Measurements from ENCODE around the gene METTL25. TPM values are rescaled to one million over a fixed set of nuclear protein-coding genes. Genes with fewer than 3 reads are reported as not detected.

METTL25 gene
- total RNA-seq, 5 donors from 2014 or later (not counting 1 experiment from before 2014, with no cell fraction given) = 14.5 to 19.7 (median 19.0) TPM

- POLR2A ChIA-PET = no interaction called here
- ATAC-seq (replicated peaks in 1 of 4) = no peak
- peaks cover 56% of the 10 kb centered on the region for H3K36me3 Mint-ChIP-seq
Measured at GRCh38 chr12:82461393-82461792, 103.1 kb downstream of the METTL25 start.

DNA sequence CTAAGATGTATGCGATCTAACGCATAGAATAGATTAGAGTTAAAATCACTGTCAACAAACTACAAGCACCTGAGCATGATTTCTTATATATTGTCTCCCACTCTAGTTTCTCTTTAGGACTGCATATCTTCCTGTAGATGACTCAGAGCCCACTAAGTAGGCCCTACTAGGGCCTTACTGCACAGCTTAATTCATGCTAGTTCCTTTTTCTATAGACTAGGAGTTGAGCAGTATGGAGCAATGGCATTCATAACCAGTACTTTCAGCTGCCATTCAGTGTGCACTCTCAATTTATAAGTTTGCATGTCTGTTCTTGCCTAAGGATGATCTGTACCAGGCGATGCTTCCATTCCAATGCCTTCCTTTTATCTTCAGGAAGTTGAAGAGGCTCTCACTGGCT, 103.5 kb downstream of the METTL25 start:
- Mint-ChIP-seq H3K4me3 (no peak overlapping the region), H3K27me3 (no peaks in the 10 kb centered on the region), H3K9me3 (no peaks in the 10 kb centered on the region), H3K4me1 (no peaks in the 10 kb centered on the region), H3K27ac (no peak overlapping the region), H3K36me3 (peaks cover 56% of the 10 kb centered on the region)
- Histone ChIP-seq H3K36me3 (ENCODE audit: control insufficient read depth in 2 of 2, extremely low read depth in 1 of 2, insufficient read depth in 1 of 2, low read length in 1 of 2) (no peaks in the 10 kb centered on the region), H3K27ac (ENCODE audit: low read length) (no peak overlapping the region), H3K27me3 (replicated peaks in 1 of 2; ENCODE audit: control insufficient read depth in 2 of 2, extremely low read depth in 1 of 2, insufficient read depth in 2 of 2, low read length in 1 of 2) (no peaks in the 10 kb centered on the region), H3K4me1 (ENCODE audit: control insufficient read depth in 1 of 2, extremely low read depth in 1 of 2, insufficient read depth in 2 of 2, low read length in 2 of 2) (no peaks in the 10 kb centered on the region), H3K9me3 (no peaks in the 10 kb centered on the region), H3K4me3 (ENCODE audit: control insufficient read depth in 1 of 2, extremely low read depth in 1 of 2, low read length in 1 of 2) (no peak overlapping the region)
- POLR2A ChIA-PET = no interaction called here
- DNase-seq (no peak), ATAC-seq (replicated peaks in 1 of 4) (no peak)
- CTCF ChIA-PET = no interaction called here
- no CpG with 5 or more reads among the region's 3 CpGs for WGBS (ENCODE audit: insufficient coverage)

More at GRCh38 chr12:82461393-82461792, 103.1 kb downstream of the METTL25 start:
- Histone ChIP-seq H3K27me3 (replicated peaks in 1 of 2; ENCODE audit: control insufficient read depth in 2 of 2, extremely low read depth in 1 of 2, insufficient read depth in 2 of 2, low read length in 1 of 2) (no peaks in the 10 kb centered on the region), H3K36me3 (ENCODE audit: control insufficient read depth in 2 of 2, extremely low read depth in 1 of 2, insufficient read depth in 1 of 2, low read length in 1 of 2) (no peaks in the 10 kb centered on the region), H3K9me3 (no peaks in the 10 kb centered on the region), H3K4me3 (ENCODE audit: control insufficient read depth in 1 of 2, extremely low read depth in 1 of 2, low read length in 1 of 2) (no peak overlapping the region), H3K27ac (ENCODE audit: low read length) (no peak overlapping the region), H3K4me1 (ENCODE audit: control insufficient read depth in 1 of 2, extremely low read depth in 1 of 2, insufficient read depth in 2 of 2, low read length in 2 of 2) (no peaks in the 10 kb centered on the region)
- CTCF ChIA-PET = no interaction called here
- WGBS (ENCODE audit: insufficient coverage) = no CpG with 5 or more reads among the region's 1 CpG
- Mint-ChIP-seq H3K27me3 (no peaks in the 10 kb centered on the region), H3K9me3 (no peaks in the 10 kb centered on the region), H3K4me3 (no peak overlapping the region), H3K27ac (no peak overlapping the region), H3K4me1 (no peaks in the 10 kb centered on the region)
- DNase-seq = no peak

DNA sequence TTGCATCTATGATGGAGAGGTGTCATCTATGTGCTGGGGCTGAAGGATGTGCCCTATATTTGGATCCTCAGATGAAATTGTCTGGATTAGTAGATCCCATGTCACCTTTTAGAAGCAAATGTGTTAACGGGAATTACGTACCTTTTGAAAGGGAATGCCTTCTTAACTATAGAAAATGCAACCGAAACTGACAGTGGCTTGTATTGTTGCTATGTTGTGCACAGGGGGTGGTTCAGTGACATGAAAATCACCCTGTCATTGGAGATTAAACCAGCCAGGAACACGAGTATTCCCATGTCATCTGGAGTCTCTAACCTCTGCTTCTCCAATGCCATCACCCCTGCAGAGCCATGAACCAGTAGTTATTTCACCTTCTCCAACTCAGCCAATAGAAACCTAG, 110.2 kb downstream of the METTL25 start:
- Histone ChIP-seq H3K4me1 (ENCODE audit: control insufficient read depth in 1 of 2, extremely low read depth in 1 of 2, insufficient read depth in 2 of 2, low read length in 2 of 2) (no peaks in the 10 kb centered on the region), H3K27me3 (replicated peaks in 1 of 2; ENCODE audit: control insufficient read depth in 2 of 2, extremely low read depth in 1 of 2, insufficient read depth in 2 of 2, low read length in 1 of 2) (no peaks in the 10 kb centered on the region), H3K36me3 (ENCODE audit: control insufficient read depth in 2 of 2, extremely low read depth in 1 of 2, insufficient read depth in 1 of 2, low read length in 1 of 2) (peaks cover 0 to 6% of the 10 kb centered on the region in 2 donors), H3K4me3 (ENCODE audit: control insufficient read depth in 1 of 2, extremely low read depth in 1 of 2, low read length in 1 of 2) (no peak overlapping the region), H3K27ac (ENCODE audit: low read length) (no peak overlapping the region), H3K9me3 (no peaks in the 10 kb centered on the region)
- WGBS (ENCODE audit: insufficient coverage) = 73% methylated on average over 3 of the region's 4 CpGs
- H3K36me3 Mint-ChIP-seq = peaks cover 83% of the 10 kb centered on the region
- H3K27me3 Mint-ChIP-seq = no peaks in the 10 kb centered on the region
- no peak for DNase-seq
- CTCF ChIA-PET = no interaction called here
- POLR2A ChIA-PET = no interaction called here
- H3K27ac Mint-ChIP-seq = no peak overlapping the region
- no peak overlapping the region for H3K4me3 Mint-ChIP-seq
- H3K9me3 Mint-ChIP-seq = peaks cover 16 to 30% (median 18%) of the 10 kb centered on the region in 3 donors
- H3K4me1 Mint-ChIP-seq = no peaks in the 10 kb centered on the region
- no peak for ATAC-seq (replicated peaks in 1 of 4)

GRCh38 chr12:82470906-82471512, 112.7 kb downstream of the METTL25 start:
- Histone ChIP-seq H3K36me3 (ENCODE audit: control insufficient read depth in 2 of 2, extremely low read depth in 1 of 2, insufficient read depth in 1 of 2, low read length in 1 of 2) (peaks cover 0 to 10% of the 10 kb centered on the region in 2 donors), H3K4me3 (ENCODE audit: control insufficient read depth in 1 of 2, extremely low read depth in 1 of 2, low read length in 1 of 2) (no peak overlapping the region), H3K27me3 (replicated peaks in 1 of 2; ENCODE audit: control insufficient read depth in 2 of 2, extremely low read depth in 1 of 2, insufficient read depth in 2 of 2, low read length in 1 of 2) (no peaks in the 10 kb centered on the region), H3K9me3 (no peaks in the 10 kb centered on the region), H3K4me1 (ENCODE audit: control insufficient read depth in 1 of 2, extremely low read depth in 1 of 2, insufficient read depth in 2 of 2, low read length in 2 of 2) (no peaks in the 10 kb centered on the region), H3K27ac (ENCODE audit: low read length) (no peak overlapping the region)
- Mint-ChIP-seq H3K27me3 (no peaks in the 10 kb centered on the region), H3K9me3 (peaks cover 16 to 30% (median 18%) of the 10 kb centered on the region in 3 donors), H3K4me3 (no peak overlapping the region), H3K4me1 (no peaks in the 10 kb centered on the region), H3K36me3 (peaks cover 80% of the 10 kb centered on the region), H3K27ac (no peak overlapping the region)
- ATAC-seq (replicated peaks in 1 of 4) (no peak), DNase-seq (no peak)
- ChIA-PET CTCF (no interaction called here), POLR2A (no interaction called here)

DNA sequence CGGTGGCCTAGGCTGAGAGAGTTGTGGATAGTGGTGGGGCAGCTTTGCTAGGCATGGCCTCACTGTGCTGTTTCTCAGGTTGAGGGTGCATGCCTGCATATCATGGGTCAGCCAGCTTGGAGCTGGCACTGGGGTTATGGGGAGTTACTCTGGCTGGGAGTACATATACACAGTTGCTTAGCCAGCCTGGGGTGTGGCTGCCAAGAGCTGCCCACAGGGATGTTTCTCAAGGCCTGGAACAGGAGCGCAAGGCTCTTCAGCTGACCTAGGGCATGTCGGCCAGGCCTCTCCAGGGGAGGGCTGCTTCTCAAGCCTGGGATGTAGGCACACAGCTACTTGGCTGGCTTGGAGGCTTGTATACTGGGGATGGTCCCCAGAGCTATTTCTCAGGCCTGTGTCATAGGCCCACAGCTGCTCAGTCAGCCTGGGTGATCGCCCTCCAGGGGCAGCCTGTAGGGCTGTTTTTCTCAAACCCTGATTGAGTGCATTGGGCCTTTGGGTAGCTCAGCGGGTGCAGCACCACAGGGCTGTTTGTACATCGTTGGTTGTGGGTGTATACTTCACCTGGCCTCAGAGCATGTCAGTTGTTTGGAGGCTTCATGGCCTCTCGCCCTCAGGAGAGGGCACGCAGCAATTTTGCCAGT, 114.9 kb downstream of the METTL25 start:
- Histone ChIP-seq H3K36me3 (ENCODE audit: control insufficient read depth in 2 of 2, extremely low read depth in 1 of 2, insufficient read depth in 1 of 2, low read length in 1 of 2) (peaks cover 0 to 10% of the 10 kb centered on the region in 2 donors), H3K27ac (ENCODE audit: low read length) (no peak overlapping the region), H3K4me3 (ENCODE audit: control insufficient read depth in 1 of 2, extremely low read depth in 1 of 2, low read length in 1 of 2) (no peak overlapping the region), H3K4me1 (ENCODE audit: control insufficient read depth in 1 of 2, extremely low read depth in 1 of 2, insufficient read depth in 2 of 2, low read length in 2 of 2) (no peaks in the 10 kb centered on the region), H3K27me3 (replicated peaks in 1 of 2; ENCODE audit: control insufficient read depth in 2 of 2, extremely low read depth in 1 of 2, insufficient read depth in 2 of 2, low read length in 1 of 2) (no peaks in the 10 kb centered on the region), H3K9me3 (no peaks in the 10 kb centered on the region)
- Mint-ChIP-seq H3K27me3 (no peaks in the 10 kb centered on the region), H3K4me1 (no peaks in the 10 kb centered on the region), H3K9me3 (peaks cover 16 to 30% (median 18%) of the 10 kb centered on the region in 3 donors), H3K4me3 (no peak overlapping the region), H3K27ac (no peak overlapping the region), H3K36me3 (peaks cover 70% of the 10 kb centered on the region)
- DNase-seq = no peak
- no peak for ATAC-seq (replicated peaks in 1 of 4)
- ChIA-PET POLR2A (no interaction called here), CTCF (no interaction called here)
- 97% methylated on average over 8 of the region's 8 CpGs for WGBS (ENCODE audit: insufficient coverage)

- no peaks in the 10 kb centered on the region for H3K27me3 ChIP-seq (replicated peaks in 1 of 2; ENCODE audit: control insufficient read depth in 2 of 2, extremely low read depth in 1 of 2, insufficient read depth in 2 of 2, low read length in 1 of 2)
- no peaks in the 10 kb centered on the region for H3K4me1 ChIP-seq (ENCODE audit: control insufficient read depth in 1 of 2, extremely low read depth in 1 of 2, insufficient read depth in 2 of 2, low read length in 2 of 2)
- H3K27ac Mint-ChIP-seq = no peak overlapping the region
- H3K4me1 Mint-ChIP-seq = no peaks in the 10 kb centered on the region
- WGBS (ENCODE audit: insufficient coverage) = 89% methylated on average over 1 of the region's 2 CpGs
- H3K9me3 ChIP-seq = no peaks in the 10 kb centered on the region
- H3K36me3 Mint-ChIP-seq = peaks cover 66% of the 10 kb centered on the region
- peaks cover 0 to 7% of the 10 kb centered on the region in 2 donors for H3K36me3 ChIP-seq (ENCODE audit: control insufficient read depth in 2 of 2, extremely low read depth in 1 of 2, insufficient read depth in 1 of 2, low read length in 1 of 2)
- H3K27me3 Mint-ChIP-seq = no peaks in the 10 kb centered on the region
- peaks cover 10 to 23% (median 15%) of the 10 kb centered on the region in 3 donors for H3K9me3 Mint-ChIP-seq
- CTCF ChIA-PET = no interaction called here
- POLR2A ChIA-PET = no interaction called here
- no peak overlapping the region for H3K4me3 ChIP-seq (ENCODE audit: control insufficient read depth in 1 of 2, extremely low read depth in 1 of 2, low read length in 1 of 2)
- no peak overlapping the region for H3K4me3 Mint-ChIP-seq
- no peak overlapping the region for H3K27ac ChIP-seq (ENCODE audit: low read length)
- ATAC-seq (replicated peaks in 1 of 4) (no peak), DNase-seq (no peak)
Measured at GRCh38 chr12:82474181-82474797, 116.0 kb downstream of the METTL25 start.
